Keratinocyte (primary cell): ENCODE measurements around the gene FKBP5. TPM values are rescaled to one million over a fixed set of nuclear protein-coding genes. Genes with fewer than 3 reads are reported as not detected.

Experiments
- DNase-seq: peaks from one replicate; pipeline ENCODE4 v3.0.0-alpha.2; 2011; ENCODE audit warnings: low read depth, missing footprints, low spot score
- FAIRE-seq: peaks from 2 replicates; lab custom pipeline; 2011; peaks lifted over from hg19 to GRCh38; lab: Jason Lieb, UNC
- H2AFZ ChIP-seq: 2 replicates; pipeline ENCODE4 v1.6.0; 2012; ENCODE audit warnings: low read length, control low read depth, inconsistent platforms; ENCODE audit not compliant: control insufficient read depth
- H3K27ac ChIP-seq: 2 replicates; pipeline ENCODE4 v1.5.1; 2011; ENCODE audit warnings: low read length; ENCODE audit not compliant: control insufficient read depth, insufficient read depth
- H3K27me3 ChIP-seq: 3 replicates; pipeline ENCODE4 v1.6.0; 2011; ENCODE audit warnings: low read length; ENCODE audit not compliant: control insufficient read depth, insufficient read depth; ENCODE audit errors: extremely low read depth
- H3K36me3 ChIP-seq, 2 experiments: 2 replicates in 1 of 2; 3 replicates in 1 of 2; pipeline ENCODE4 v1.5.1; 2011; ENCODE audit warnings: low read length in 2 of 2, mild to moderate bottlenecking in 1 of 2; ENCODE audit not compliant: control insufficient read depth in 2 of 2, insufficient read depth in 2 of 2; ENCODE audit errors: extremely low read depth in 1 of 2
- H3K4me1 ChIP-seq: 3 replicates; pipeline ENCODE4 v1.5.1; 2011; ENCODE audit warnings: low read length; ENCODE audit not compliant: control insufficient read depth, insufficient read depth; ENCODE audit errors: extremely low read depth
- H3K4me2 ChIP-seq: 3 replicates; pipeline ENCODE4 v1.6.0; 2011; ENCODE audit warnings: low read depth, low read length; ENCODE audit not compliant: control insufficient read depth, insufficient read depth; ENCODE audit errors: extremely low read depth
- H3K4me3 ChIP-seq, 3 experiments: fragments of 200-600 bp in 1 of 3; sonication (generic) in 1 of 3; 2 replicates in 2 of 3; 3 replicates in 1 of 3; pipeline ENCODE4 v1.5.1; 2011 to 2016; ENCODE audit warnings: low read length in 3 of 3, mild to moderate bottlenecking in 3 of 3, control low read depth in 2 of 3, inconsistent platforms in 1 of 3, low read depth in 1 of 3, mixed read lengths in 1 of 3, mixed run types in 1 of 3, moderate library complexity in 1 of 3; ENCODE audit not compliant: control insufficient read depth in 2 of 3, insufficient read depth in 2 of 3; ENCODE audit errors: extremely low read depth in 1 of 3
- H3K79me2 ChIP-seq: 2 replicates; pipeline ENCODE4 v1.6.0; 2012; ENCODE audit warnings: low read length; ENCODE audit not compliant: control insufficient read depth, insufficient read depth
- H3K9ac ChIP-seq: 3 replicates; pipeline ENCODE4 v1.6.0; 2011; ENCODE audit warnings: low read length; ENCODE audit not compliant: control insufficient read depth, insufficient read depth; ENCODE audit errors: extremely low read depth
- H3K9me1 ChIP-seq: 3 replicates; pipeline ENCODE4 v1.6.0; 2011; ENCODE audit warnings: low read length; ENCODE audit not compliant: control insufficient read depth, insufficient read depth; ENCODE audit errors: extremely low read depth
- H3K9me3 ChIP-seq: 2 replicates; pipeline ENCODE4 v1.5.1; 2012; ENCODE audit warnings: low read depth, low read length; ENCODE audit not compliant: control insufficient read depth
- H4K20me1 ChIP-seq: 3 replicates; pipeline ENCODE4 v1.6.0; 2011; ENCODE audit warnings: low read length; ENCODE audit not compliant: control insufficient read depth, insufficient read depth; ENCODE audit errors: extremely low read depth
- EZH2 ChIP-seq: IDR thresholded peaks from one replicate; pipeline ENCODE4 v1.6.1; 2012; ENCODE audit warnings: inconsistent platforms, mild to moderate bottlenecking, low read length, moderate library complexity
- dilution Hi-C: fragments of 300-500 bp; cut with MboI; formaldehyde crosslinking; loops from one replicate; pipeline ENCODE4 v1.7.0; 2020; ENCODE audit warnings: low sequenced_read_pairs; ENCODE audit not compliant: extremely low pct_ligation_motif_present
- polyA plus RNA-seq, 5 experiments: library from polyadenylated mRNA; depleted of rRNA in 3 of 5; stranded (reverse) in 3 of 5; stranded (forward) in 1 of 5; unstranded in 1 of 5; fragments of >200 nt; gene quantifications; 1 replicate in 1 of 5; 2 replicates in 3 of 5; 3 replicates in 1 of 5; pipeline versions ENCODE4 v1.2.1 to v1.2.3, GENCODE V29; 2011 to 2012; ENCODE audit warnings: missing spikeins in 2 of 5, low read depth in 1 of 5, low replicate concordance in 1 of 5
- TF ChIP-seq, protein P1 (sequence below), 3 experiments: IDR thresholded peaks in 1 of 3; conservative IDR thresholded peaks in 1 of 3; optimal IDR thresholded peaks in 1 of 3; 2 replicates in 2 of 3; 3 replicates in 1 of 3; pipeline versions ENCODE3 to v1.5.1; 2011; ENCODE audit warnings: low read length in 3 of 3, mild to moderate bottlenecking in 3 of 3, moderate library complexity in 2 of 3, control low read depth in 1 of 3, inconsistent platforms in 1 of 3; ENCODE audit not compliant: insufficient read depth in 2 of 3; ENCODE audit errors: extremely low read depth in 1 of 3

Gene FKBP5
- polyA plus RNA-seq, 1 donor (not counting 4 experiments of a cell fraction or from before 2014, with no cell fraction given), result 88.3 TPM

DNA sequence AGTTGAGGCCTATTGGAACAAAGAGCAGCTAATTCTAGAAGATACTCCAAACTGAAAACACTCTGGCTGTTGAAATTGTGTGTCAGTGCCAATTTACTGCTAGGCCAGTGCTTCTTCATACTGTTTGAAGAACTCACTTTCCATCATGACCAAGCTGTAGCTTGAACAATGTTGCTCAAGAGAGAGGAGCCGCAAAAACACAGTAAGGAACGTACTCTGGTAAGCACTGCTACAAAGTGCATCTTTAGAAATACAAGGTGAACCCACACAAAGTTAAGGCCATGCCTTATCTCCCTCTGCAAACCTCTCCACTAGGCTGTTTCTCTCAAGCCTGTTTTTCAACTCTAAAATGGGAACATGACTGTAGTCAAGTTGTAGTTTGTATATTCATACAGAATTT is 101.5 kb downstream of the FKBP5 start:
- peaks cover 2% of the 10 kb centered on the region for H3K79me2 ChIP-seq
- DNase-seq, result no peak
- no peak for TF ChIP-seq EZH2
- TF ChIP-seq, protein P1, sequence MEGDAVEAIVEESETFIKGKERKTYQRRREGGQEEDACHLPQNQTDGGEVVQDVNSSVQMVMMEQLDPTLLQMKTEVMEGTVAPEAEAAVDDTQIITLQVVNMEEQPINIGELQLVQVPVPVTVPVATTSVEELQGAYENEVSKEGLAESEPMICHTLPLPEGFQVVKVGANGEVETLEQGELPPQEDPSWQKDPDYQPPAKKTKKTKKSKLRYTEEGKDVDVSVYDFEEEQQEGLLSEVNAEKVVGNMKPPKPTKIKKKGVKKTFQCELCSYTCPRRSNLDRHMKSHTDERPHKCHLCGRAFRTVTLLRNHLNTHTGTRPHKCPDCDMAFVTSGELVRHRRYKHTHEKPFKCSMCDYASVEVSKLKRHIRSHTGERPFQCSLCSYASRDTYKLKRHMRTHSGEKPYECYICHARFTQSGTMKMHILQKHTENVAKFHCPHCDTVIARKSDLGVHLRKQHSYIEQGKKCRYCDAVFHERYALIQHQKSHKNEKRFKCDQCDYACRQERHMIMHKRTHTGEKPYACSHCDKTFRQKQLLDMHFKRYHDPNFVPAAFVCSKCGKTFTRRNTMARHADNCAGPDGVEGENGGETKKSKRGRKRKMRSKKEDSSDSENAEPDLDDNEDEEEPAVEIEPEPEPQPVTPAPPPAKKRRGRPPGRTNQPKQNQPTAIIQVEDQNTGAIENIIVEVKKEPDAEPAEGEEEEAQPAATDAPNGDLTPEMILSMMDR (optimal IDR thresholded peaks at IDR 0.05 in 1 of 3, IDR thresholded peaks at IDR 0.05 in 1 of 3, conservative IDR thresholded peaks at IDR 0.05 in 1 of 3; ENCODE audit: extremely low read depth in 1 of 3, insufficient read depth in 2 of 3, low read length in 3 of 3), result no peak
- H3K9ac ChIP-seq, result no peak overlapping the region
- H3K4me1 ChIP-seq, result peaks cover 37% of the 10 kb centered on the region
- H3K36me3 ChIP-seq, result peaks cover 5 to 9% of the 10 kb centered on the region in 2 experiments
- H2AFZ ChIP-seq, result no peak overlapping the region
- H3K9me3 ChIP-seq, result no peaks in the 10 kb centered on the region
- dilution Hi-C loops, result no loop called here
- H3K27ac ChIP-seq, result no peak overlapping the region
- peak; percentile 23 for FAIRE-seq
- no peak overlapping the region for H3K4me2 ChIP-seq
- no peaks in the 10 kb centered on the region for H3K9me1 ChIP-seq
- no peaks in the 10 kb centered on the region for H4K20me1 ChIP-seq
- H3K27me3 ChIP-seq, result no peaks in the 10 kb centered on the region
- no peak overlapping the region for H3K4me3 ChIP-seq

DNA sequence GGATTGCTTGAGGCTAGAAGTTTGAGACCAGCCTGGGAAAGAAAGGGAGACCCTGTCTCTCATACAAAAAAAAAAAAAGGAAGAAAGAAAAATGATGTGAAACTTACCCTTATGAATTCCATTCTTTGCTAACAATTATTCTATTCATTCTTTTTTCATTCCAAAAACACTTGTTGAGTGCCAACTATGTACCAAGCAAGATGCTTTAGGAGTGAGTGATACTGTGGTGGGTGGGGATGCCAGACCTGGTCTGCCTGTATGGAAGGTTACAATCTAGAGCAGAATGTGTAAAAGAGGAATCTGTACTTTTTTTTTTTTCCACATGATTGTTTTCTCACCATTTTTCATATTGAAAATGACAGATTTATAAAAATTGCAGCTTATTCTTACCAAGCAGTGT is 102.2 kb downstream of the FKBP5 start:
- Histone ChIP-seq H3K4me2 (no peak overlapping the region), H4K20me1 (no peaks in the 10 kb centered on the region), H3K4me3 (no peak overlapping the region), H3K36me3 (peaks cover 11 to 12% of the 10 kb centered on the region in 2 experiments), H2AFZ (no peak overlapping the region), H3K9me3 (no peaks in the 10 kb centered on the region), H3K27ac (no peak overlapping the region), H3K27me3 (no peaks in the 10 kb centered on the region), H3K9me1 (no peaks in the 10 kb centered on the region), H3K79me2 (peaks cover 5% of the 10 kb centered on the region), H3K9ac (no peak overlapping the region), H3K4me1 (peaks cover 37% of the 10 kb centered on the region)
- FAIRE-seq (no peak), DNase-seq (no peak)
- TF ChIP-seq EZH2, result no peak
- TF ChIP-seq, protein P1 (optimal IDR thresholded peaks at IDR 0.05 in 1 of 3, IDR thresholded peaks at IDR 0.05 in 1 of 3, conservative IDR thresholded peaks at IDR 0.05 in 1 of 3; ENCODE audit: extremely low read depth in 1 of 3, insufficient read depth in 2 of 3, low read length in 3 of 3), result no peak
- dilution Hi-C loops, result no loop called here
